H9 (cell line): ENCODE data around the gene LAMB4. TPM values are rescaled to one million over a fixed set of nuclear protein-coding genes. Genes with fewer than 3 reads are reported as not detected.

Experiments used
- DNase-seq: peaks from one replicate; pipeline ENCODE4 v3.0.0-alpha.2; 2017
- H2AFZ ChIP-seq: one replicate; pipeline ENCODE4 v1.6.1; 2013; ENCODE audit warnings: mild to moderate bottlenecking, low read length, control low read depth, moderate library complexity
- H2AK5ac ChIP-seq: 2 replicates; pipeline ENCODE4 v1.6.1; 2013; ENCODE audit warnings: low read length, control low read depth, mixed read lengths; ENCODE audit not compliant: insufficient read length
- H2BK120ac ChIP-seq: one replicate; pipeline ENCODE4 v1.6.1; 2013; ENCODE audit warnings: low read depth, mild to moderate bottlenecking, low read length, control low read depth, inconsistent platforms; ENCODE audit not compliant: poor library complexity, severe bottlenecking
- H2BK12ac ChIP-seq: 2 replicates; pipeline ENCODE4 v1.6.1; 2013; ENCODE audit warnings: low read length, control low read depth, mixed read lengths, low read depth; ENCODE audit not compliant: insufficient read length
- H2BK15ac ChIP-seq: 2 replicates; pipeline ENCODE4 v1.6.1; 2013; ENCODE audit warnings: low read depth, low read length, control low read depth
- H2BK20ac ChIP-seq: one replicate; pipeline ENCODE4 v1.6.1; 2013; ENCODE audit warnings: low read depth, mild to moderate bottlenecking, low read length, control low read depth, inconsistent platforms; ENCODE audit not compliant: poor library complexity, severe bottlenecking
- H2BK5ac ChIP-seq: 2 replicates; pipeline ENCODE4 v1.6.1; 2013; ENCODE audit warnings: low read length, control low read depth, mixed read lengths; ENCODE audit not compliant: insufficient read length
- H3K14ac ChIP-seq: 2 replicates; pipeline ENCODE4 v1.6.1; 2013; ENCODE audit warnings: low read length, control low read depth; ENCODE audit not compliant: insufficient read depth
- H3K18ac ChIP-seq: 2 replicates; pipeline ENCODE4 v1.6.1; 2013; ENCODE audit warnings: low read depth, mild to moderate bottlenecking, mixed read lengths, low read length, control low read depth; ENCODE audit not compliant: insufficient read length
- H3K23ac ChIP-seq: 2 replicates; pipeline ENCODE4 v1.6.1; 2013; ENCODE audit warnings: low read length, control low read depth, mixed read lengths, low read depth; ENCODE audit not compliant: insufficient read length
- H3K23me2 ChIP-seq: 2 replicates; pipeline ENCODE4 v1.6.1; 2013; ENCODE audit warnings: low read depth, mild to moderate bottlenecking, mixed read lengths, low read length, control low read depth; ENCODE audit not compliant: insufficient read length, poor library complexity, severe bottlenecking
- H3K27ac ChIP-seq: 2 replicates; pipeline ENCODE4 v1.5.1; 2013; ENCODE audit warnings: low read length, control low read depth, mixed read lengths, low read depth; ENCODE audit not compliant: insufficient read length
- H3K27me3 ChIP-seq: 2 replicates; pipeline ENCODE4 v1.6.1; 2013; ENCODE audit warnings: low read length, control low read depth, inconsistent platforms; ENCODE audit not compliant: insufficient read depth
- H3K4ac ChIP-seq: 2 replicates; pipeline ENCODE4 v1.6.1; 2013; ENCODE audit warnings: low read depth, mild to moderate bottlenecking, control low read depth, inconsistent platforms, low read length, moderate library complexity
- H3K4me1 ChIP-seq: 2 replicates; pipeline ENCODE4 v1.6.1; 2013; ENCODE audit warnings: low read length, control low read depth, inconsistent platforms; ENCODE audit not compliant: insufficient read depth
- H3K4me2 ChIP-seq: 2 replicates; pipeline ENCODE4 v1.6.1; 2013; ENCODE audit warnings: low read length, control low read depth, mixed read lengths; ENCODE audit not compliant: insufficient read length, insufficient read depth
- H3K56ac ChIP-seq: 2 replicates; pipeline ENCODE4 v1.6.1; 2013; ENCODE audit warnings: low read depth, mild to moderate bottlenecking, mixed read lengths, low read length, control low read depth; ENCODE audit not compliant: insufficient read length
- H3K79me1 ChIP-seq: 2 replicates; pipeline ENCODE4 v1.6.1; 2013; ENCODE audit warnings: low read depth, mild to moderate bottlenecking, moderate library complexity, low read length, control low read depth, inconsistent platforms; ENCODE audit not compliant: insufficient read depth, poor library complexity, severe bottlenecking
- H3K79me2 ChIP-seq: 2 replicates; pipeline ENCODE4 v1.6.1; 2013; ENCODE audit warnings: low read length, control low read depth, inconsistent platforms; ENCODE audit not compliant: insufficient read depth
- H3K9ac ChIP-seq: 2 replicates; pipeline ENCODE4 v1.6.1; 2013; ENCODE audit warnings: low read length, control low read depth, mixed read lengths; ENCODE audit not compliant: insufficient read length; ENCODE audit errors: extremely low read depth
- H3K9me3 ChIP-seq: one replicate; pipeline ENCODE4 v1.6.1; 2013; ENCODE audit warnings: low read depth, low read length, inconsistent platforms; ENCODE audit not compliant: control insufficient read depth
- H3T11ph ChIP-seq: one replicate; pipeline ENCODE4 v1.6.1; 2013; ENCODE audit warnings: mild to moderate bottlenecking, low read length, control low read depth, inconsistent platforms
- H4K20me1 ChIP-seq: one replicate; pipeline ENCODE4 v1.6.1; 2013; ENCODE audit not compliant: control insufficient read depth, insufficient read length, insufficient read depth
- H4K5ac ChIP-seq: 2 replicates; pipeline ENCODE4 v1.6.1; 2013; ENCODE audit warnings: low read depth, mild to moderate bottlenecking, mixed read lengths, low read length, control low read depth; ENCODE audit not compliant: insufficient read length
- H4K8ac ChIP-seq: replicated peaks from 2 replicates; pipeline ENCODE4 v1.6.1; 2013; ENCODE audit warnings: low read length, control low read depth, mixed read lengths, low read depth; ENCODE audit not compliant: insufficient read length
- H4K91ac ChIP-seq: 2 replicates; pipeline ENCODE4 v1.6.1; 2013; ENCODE audit warnings: low read depth, mild to moderate bottlenecking, moderate library complexity, mixed read lengths, low read length, control low read depth; ENCODE audit not compliant: insufficient read length
- H3K27ac Mint-ChIP-seq, 3 experiments: 2 replicates in 2 of 3; 3 replicates in 1 of 3; pipeline ENCODE4 v1.8.0; 2020 to 2021; ENCODE audit warnings: mixed read lengths in 3 of 3, mild to moderate bottlenecking in 1 of 3, moderate library complexity in 1 of 3
- H3K27me3 Mint-ChIP-seq: 2 replicates; pipeline ENCODE4 v1.8.0; 2021; ENCODE audit warnings: low read depth, mild to moderate bottlenecking, moderate library complexity, mixed read lengths
- H3K36me3 Mint-ChIP-seq, 3 experiments: 2 replicates in 2 of 3; 3 replicates in 1 of 3; pipeline ENCODE4 v1.8.0; 2020 to 2021; ENCODE audit warnings: low read depth in 3 of 3, mixed read lengths in 3 of 3; ENCODE audit not compliant: insufficient read depth in 1 of 3
- H3K4me1 Mint-ChIP-seq, 2 experiments: 2 replicates each; pipeline ENCODE4 v1.8.0; 2020; ENCODE audit warnings: mixed read lengths in 2 of 2
- H3K4me3 Mint-ChIP-seq, 2 experiments: 2 replicates in 1 of 2; 3 replicates in 1 of 2; pipeline ENCODE4 v1.8.0; 2020 to 2021; ENCODE audit warnings: mild to moderate bottlenecking in 2 of 2, mixed read lengths in 2 of 2, moderate library complexity in 1 of 2
- H3K9me3 Mint-ChIP-seq, 2 experiments: 2 replicates in 1 of 2; 3 replicates in 1 of 2; pipeline ENCODE4 v1.8.0; 2020; ENCODE audit warnings: mild to moderate bottlenecking in 2 of 2, mixed read lengths in 2 of 2, moderate library complexity in 1 of 2
- CTCF ChIP-seq: fragments of 200-600 bp; sonication (generic); conservative IDR thresholded peaks from 3 replicates; pipeline ENCODE4 v1.8.0; 2021; ENCODE audit warnings: antibody characterized with exemption, mild to moderate bottlenecking
- WGBS: extraction: QIAGEN DNeasy Blood & Tissue Kit; methylation state at CpG from one replicate; pipeline ENCODE4 v1.1.7; 2013; ENCODE audit warnings: missing lambda C conversion rate, low lambda C conversion rate, mixed read lengths; ENCODE audit not compliant: insufficient read length; ENCODE audit errors: extremely low coverage; 5-methylcytosine and 5-hydroxymethylcytosine counted together
- total RNA-seq: library from RNA; stranded (reverse); gene quantifications from 2 replicates; pipeline ENCODE4 v1.2.1, GENCODE V29; 2021

LAMB4 gene
- total RNA-seq, 1 experiment from 2014 or later, result not detected

DNA sequence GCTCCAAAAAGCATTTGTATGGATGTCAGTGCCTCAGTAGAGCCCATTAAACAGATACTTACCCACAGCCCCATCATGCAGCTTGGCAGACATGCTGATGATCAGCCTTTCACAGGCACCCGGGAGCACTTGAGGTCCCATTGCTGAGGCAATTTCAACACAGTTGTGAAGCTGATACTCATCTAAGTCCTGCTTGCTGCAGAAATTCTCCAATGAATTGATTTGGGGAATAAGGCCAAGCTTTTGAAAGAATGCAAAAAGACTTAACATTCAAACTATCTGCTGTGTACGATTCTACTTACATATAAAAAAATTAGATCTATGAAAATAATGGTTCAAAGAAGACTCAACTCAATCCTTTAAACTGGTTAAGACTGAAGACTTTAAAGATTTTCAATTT lies 60.5 kb downstream of the LAMB4 start:
- DNase-seq, result no peak
- H2BK5ac ChIP-seq, result no peak overlapping the region
- H3K4ac ChIP-seq, result no peak overlapping the region
- H2AK5ac ChIP-seq, result no peak overlapping the region
- H3K79me2 ChIP-seq, result no peaks in the 10 kb centered on the region
- no peak overlapping the region for H3K56ac ChIP-seq
- H3K4me1 ChIP-seq, result no peaks in the 10 kb centered on the region
- H2BK15ac ChIP-seq, result no peak overlapping the region
- no peak overlapping the region for H4K91ac ChIP-seq
- H2AFZ ChIP-seq, result no peak overlapping the region
- no peak overlapping the region for H4K8ac ChIP-seq
- no peak overlapping the region for H2BK120ac ChIP-seq
- Mint-ChIP-seq H3K9me3 (no peaks in the 10 kb centered on the region), H3K36me3 (no peaks in the 10 kb centered on the region), H3K4me3 (no peak overlapping the region), H3K27ac (no peak overlapping the region), H3K27me3 (no peaks in the 10 kb centered on the region; the same call in 1 of the 2 replicates), H3K4me1 (no peaks in the 10 kb centered on the region)
- no peak overlapping the region for H3T11ph ChIP-seq
- no CpG with 5 or more reads among the region's 2 CpGs for WGBS
- H3K23ac ChIP-seq, result no peak overlapping the region
- no peaks in the 10 kb centered on the region for H3K9me3 ChIP-seq
- H3K18ac ChIP-seq, result no peak overlapping the region
- H2BK12ac ChIP-seq, result no peak overlapping the region
- H3K14ac ChIP-seq, result no peak overlapping the region
- no peaks in the 10 kb centered on the region for H3K27me3 ChIP-seq
- no peaks in the 10 kb centered on the region for H3K23me2 ChIP-seq
- no peak overlapping the region for H3K4me2 ChIP-seq
- no peak overlapping the region for H3K9ac ChIP-seq
- no peak overlapping the region for H2BK20ac ChIP-seq
- no peaks in the 10 kb centered on the region for H4K20me1 ChIP-seq
- H3K27ac ChIP-seq, result no peak overlapping the region
- no peak overlapping the region for H4K5ac ChIP-seq
- H3K79me1 ChIP-seq, result no peaks in the 10 kb centered on the region
- TF ChIP-seq CTCF, result no peak
